ENCODE data around the gene ADAMTSL2. TPM values are rescaled to one million over a fixed set of nuclear protein-coding genes. Genes with fewer than 3 reads are reported as not detected.

The ADAMTSL2 gene
- total RNA-seq, 1 donor from 2014 or later, result 0.16 TPM

- peaks cover 14% of the 10 kb centered on the region for H3K27me3 Mint-ChIP-seq (ENCODE audit: low read depth)
- no peak overlapping the region for H3K27ac Mint-ChIP-seq (ENCODE audit: unreplicated experiment)
- H3K9me3 Mint-ChIP-seq, result no peaks in the 10 kb centered on the region
- no peak overlapping the region for H3K4me3 Mint-ChIP-seq
- peaks cover 17% of the 10 kb centered on the region for H3K4me1 Mint-ChIP-seq
- no peak for DNase-seq (ENCODE audit: low read depth, low spot score)
- no peaks in the 10 kb centered on the region for H3K36me3 Mint-ChIP-seq (ENCODE audit: low read depth)
- TF ChIP-seq CTCF (conservative IDR thresholded peaks at IDR 0.05), result no peak
Observed at GRCh38 chr9:133525677-133526076, 8.8 kb upstream of the ADAMTSL2 start.

- Mint-ChIP-seq H3K27me3 (ENCODE audit: low read depth) (peaks cover 14% of the 10 kb centered on the region), H3K9me3 (no peaks in the 10 kb centered on the region), H3K4me1 (peaks cover 17% of the 10 kb centered on the region), H3K36me3 (ENCODE audit: low read depth) (no peaks in the 10 kb centered on the region), H3K4me3 (no peak overlapping the region), H3K27ac (ENCODE audit: unreplicated experiment) (no peak overlapping the region)
- DNase-seq (ENCODE audit: low read depth, low spot score), result no peak
- no peak for TF ChIP-seq CTCF (conservative IDR thresholded peaks at IDR 0.05)
Observed at GRCh38 chr9:133526721-133527321, 7.7 kb upstream of the ADAMTSL2 start.

- Mint-ChIP-seq H3K4me3 (no peak overlapping the region), H3K27me3 (ENCODE audit: low read depth) (peaks cover 14% of the 10 kb centered on the region), H3K36me3 (ENCODE audit: low read depth) (no peaks in the 10 kb centered on the region), H3K4me1 (peaks cover 17% of the 10 kb centered on the region), H3K9me3 (no peaks in the 10 kb centered on the region), H3K27ac (ENCODE audit: unreplicated experiment) (no peak overlapping the region)
- no peak for TF ChIP-seq CTCF (conservative IDR thresholded peaks at IDR 0.05)
- no peak for DNase-seq (ENCODE audit: low read depth, low spot score)
Observed at GRCh38 chr9:133527444-133527920, 7.0 kb upstream of the ADAMTSL2 start.

GRCh38 chr9:133528001-133528875 lies 6.3 kb upstream of the ADAMTSL2 start:
- H3K4me3 Mint-ChIP-seq, result no peak overlapping the region
- H3K27ac Mint-ChIP-seq (ENCODE audit: unreplicated experiment), result no peak overlapping the region
- peaks cover 20% of the 10 kb centered on the region for H3K4me1 Mint-ChIP-seq
- H3K36me3 Mint-ChIP-seq (ENCODE audit: low read depth), result no peaks in the 10 kb centered on the region
- DNase-seq (ENCODE audit: low read depth, low spot score), result no peak
- no peaks in the 10 kb centered on the region for H3K9me3 Mint-ChIP-seq
- TF ChIP-seq CTCF (conservative IDR thresholded peaks at IDR 0.05), result no peak
- H3K27me3 Mint-ChIP-seq (ENCODE audit: low read depth), result peaks cover 18% of the 10 kb centered on the region

GRCh38 chr9:133528876-133529241 lies 5.6 kb upstream of the ADAMTSL2 start:
- no peak for DNase-seq (ENCODE audit: low read depth, low spot score)
- Mint-ChIP-seq H3K9me3 (no peaks in the 10 kb centered on the region), H3K4me3 (no peak overlapping the region), H3K36me3 (ENCODE audit: low read depth) (no peaks in the 10 kb centered on the region), H3K27ac (ENCODE audit: unreplicated experiment) (no peak overlapping the region), H3K27me3 (ENCODE audit: low read depth) (peaks cover 21% of the 10 kb centered on the region), H3K4me1 (peaks cover 24% of the 10 kb centered on the region)
- no peak for TF ChIP-seq CTCF (conservative IDR thresholded peaks at IDR 0.05)
